SW480 (cell line): ENCODE measurements around the gene PRRT3.
"Not testable (repeated sequence)": the region's sequence is repeated elsewhere in the genome, so short reads cannot be mapped to it uniquely, and the experiment has no call there.

Experiments used
- DNase-seq: peaks from one replicate; pipeline ENCODE4 v3.0.0-alpha.2; 2016; ENCODE audit warnings: low spot score

Gene PRRT3

GRCh38 chr3:9918261-9919038, 33.8 kb downstream of the PRRT3 start:
- DNase-seq: no peak

GRCh38 chr3:9917820-9918219, 34.4 kb downstream of the PRRT3 start:
- no peak for DNase-seq

GRCh38 chr3:9916734-9917680, 35.2 kb downstream of the PRRT3 start, which contains the start of gene IL17RC:
IL17RC (plus strand) TSS chr3:9917098; CDS start chr3:9917316, 218 bp downstream.
- DNase-seq: peak; percentile 85

GRCh38 chr3:9916346-9916733, 35.9 kb downstream of the PRRT3 start:
- no peak for DNase-seq

GRCh38 chr3:9915254-9916141, 36.7 kb downstream of the PRRT3 start:
- DNase-seq: peak; percentile 52

- DNase-seq: no peak
These were observed 37.5 kb downstream of the PRRT3 start for GRCh38 chr3:9914559-9915253.

- DNase-seq: no peak
These were observed 38.2 kb downstream of the PRRT3 start for GRCh38 chr3:9914011-9914410.

- DNase-seq: no peak
These were observed 38.6 kb downstream of the PRRT3 start for GRCh38 chr3:9913601-9914000.

- no peak for DNase-seq
These were observed 39.8 kb downstream of the PRRT3 start for GRCh38 chr3:9912294-9912935.

- DNase-seq: no peak
These were observed 40.3 kb downstream of the PRRT3 start for GRCh38 chr3:9911863-9912262.

- DNase-seq: no peak
These were observed 42.8 kb downstream of the PRRT3 start for GRCh38 chr3:9909221-9910013.

GRCh38 chr3:9908286-9908685, 43.9 kb downstream of the PRRT3 start:
- DNase-seq: no peak

GRCh38 chr3:9906480-9906879, 45.7 kb downstream of the PRRT3 start:
- DNase-seq: no peak

- DNase-seq: no peak
These were observed 48.3 kb downstream of the PRRT3 start for GRCh38 chr3:9903904-9904303.

- DNase-seq: no peak
These were observed 49.0 kb downstream of the PRRT3 start for GRCh38 chr3:9903238-9903624.

GRCh38 chr3:9902372-9903237, 49.6 kb downstream of the PRRT3 start, which contains the start of gene IL17RE:
IL17RE (plus strand) TSS chr3:9902848; CDS start chr3:9902933, 85 bp downstream.
- DNase-seq: peak; percentile 51

- DNase-seq: no peak
These were observed 50.2 kb downstream of the PRRT3 start for GRCh38 chr3:9901967-9902366.

- DNase-seq: not testable (repeated sequence)
These were observed 51.2 kb downstream of the PRRT3 start for GRCh38 chr3:9900965-9901415.

- no peak for DNase-seq
These were observed 52.9 kb downstream of the PRRT3 start for GRCh38 chr3:9899289-9899791.
